Measurements from ENCODE around the gene ZNF20.

Gene ZNF20

GRCh38 chr19:12139885-12140544 lies at the start of gene ZNF20:
TSS of gene ZNF20 (minus strand) at chr19:12140350. CDS start at chr19:12140182, 168 bp downstream.
- peak; percentile 89 for DNase-seq (ENCODE audit: low read depth)

- DNase-seq (ENCODE audit: low read depth) = no peak
Measured at GRCh38 chr19:12187625-12188024, 47.5 kb upstream of the ZNF20 start.

DNA sequence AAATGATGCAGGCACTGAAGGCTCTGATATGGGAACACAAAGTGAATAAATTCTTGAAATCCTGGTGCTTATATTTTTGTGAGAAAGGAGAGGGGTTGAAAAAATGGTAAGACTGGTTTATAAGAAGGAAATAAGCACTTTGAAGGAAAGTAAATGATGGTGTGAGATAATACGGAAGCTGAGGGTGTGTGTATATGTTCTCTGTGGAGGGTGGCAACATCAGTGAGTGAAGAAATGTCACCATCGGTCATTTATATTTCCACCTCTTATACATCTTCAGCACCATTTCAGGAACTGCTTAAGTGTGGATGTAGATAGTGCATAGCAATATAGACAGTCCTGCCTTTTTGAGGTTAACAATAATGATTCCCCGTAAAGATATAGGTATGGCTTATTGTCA lies 40.2 kb upstream of the ZNF20 start:
- no peak for DNase-seq (ENCODE audit: low read depth)

GRCh38 chr19:12166626-12167025 lies 26.5 kb upstream of the ZNF20 start:
- no peak for DNase-seq (ENCODE audit: low read depth)

DNA sequence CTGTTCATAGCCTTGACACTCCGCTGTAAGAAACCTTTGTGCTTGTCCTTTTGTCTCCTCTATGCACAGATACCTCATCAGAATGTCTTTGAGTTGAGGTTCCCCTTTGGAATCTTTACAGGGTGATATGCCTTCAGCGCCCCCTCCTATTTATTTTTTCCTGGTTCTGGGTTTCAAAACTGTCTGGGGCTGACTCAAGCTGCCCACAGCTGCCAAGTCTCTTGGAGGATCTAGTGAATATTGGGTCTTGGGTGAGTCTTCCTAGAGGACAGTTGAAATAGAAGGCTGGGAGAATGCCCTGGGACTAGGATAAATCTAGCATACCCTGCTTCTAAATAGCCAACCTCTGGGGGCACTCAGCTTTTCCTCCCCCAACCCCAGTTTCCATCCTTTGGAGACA lies 23.7 kb upstream of the ZNF20 start:
- no peak for DNase-seq (ENCODE audit: low read depth)

DNA sequence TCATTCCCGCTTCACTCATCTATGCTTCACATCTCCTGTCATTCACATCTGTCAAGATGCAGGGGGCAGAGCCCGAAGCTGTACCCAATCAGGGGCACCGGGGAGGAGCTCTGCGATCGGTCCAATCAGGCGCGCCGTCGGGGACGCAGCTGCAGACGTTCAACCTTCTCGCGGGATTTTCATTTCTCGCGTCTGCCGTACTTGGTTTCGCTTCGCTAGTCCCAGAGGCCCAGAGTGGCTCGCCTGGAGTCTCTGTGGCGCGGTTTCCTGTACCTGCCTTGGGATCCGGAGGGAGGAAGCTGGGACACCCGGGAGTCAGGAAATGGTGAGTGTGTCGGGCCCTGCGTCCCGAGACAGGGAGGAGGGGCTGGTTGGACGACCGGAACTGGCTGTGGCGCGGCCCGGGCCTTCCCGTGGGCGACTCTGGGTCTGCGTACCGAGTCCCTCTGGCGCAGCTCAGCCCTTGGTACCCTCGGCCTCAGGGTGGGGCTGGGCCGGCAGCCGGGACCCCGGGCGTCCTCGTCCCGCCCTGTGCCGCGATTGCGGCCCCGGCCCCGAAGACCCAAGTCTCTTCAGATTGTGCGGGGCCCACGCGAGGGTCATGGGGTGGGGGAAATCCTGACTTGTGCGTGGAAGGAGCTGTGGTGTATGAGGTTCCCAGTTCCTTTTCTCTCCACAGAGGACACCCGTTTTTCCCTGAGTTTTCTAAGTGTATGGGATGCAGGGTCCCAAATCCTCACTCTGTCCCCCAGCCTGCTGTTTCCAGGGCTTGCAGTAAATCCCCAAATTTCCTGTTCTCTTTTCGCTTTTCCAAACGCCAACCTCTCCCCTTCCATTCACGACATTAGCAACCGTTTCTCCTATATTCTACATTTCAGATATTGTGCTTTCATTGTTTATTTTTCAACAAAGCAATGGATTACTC lies 23.0 kb upstream of the ZNF20 start, which contains the start of gene ZNF136:
Gene ZNF136, plus strand, starts transcription at position 215 of the 925 bp plus-strand sequence. Its CDS starts 108 bp downstream, at position 323.
- peak; percentile 83 for DNase-seq (ENCODE audit: low read depth)

- no peak for DNase-seq (ENCODE audit: low read depth)
Measured at GRCh38 chr19:12162513-12162881, 22.3 kb upstream of the ZNF20 start.

GRCh38 chr19:12159773-12160414 lies 19.7 kb upstream of the ZNF20 start:
- no peak for DNase-seq (ENCODE audit: low read depth)

GRCh38 chr19:12156223-12157058 lies 16.3 kb upstream of the ZNF20 start, which contains the start of gene ZNF625:
TSS of gene ZNF625 (minus strand) at chr19:12156734. CDS start at chr19:12156558, 176 bp downstream.
- DNase-seq (ENCODE audit: low read depth) = peak; percentile 72

GRCh38 chr19:12155324-12155860 lies 15.2 kb upstream of the ZNF20 start:
- DNase-seq (ENCODE audit: low read depth) = no peak

GRCh38 chr19:12145348-12145747 lies 5.2 kb upstream of the ZNF20 start:
- no peak for DNase-seq (ENCODE audit: low read depth)

- no peak for DNase-seq (ENCODE audit: low read depth)
Measured at GRCh38 chr19:12141405-12141736, 1.2 kb upstream of the ZNF20 start.

- DNase-seq (ENCODE audit: low read depth) = peak; percentile 76
Measured at GRCh38 chr19:12140545-12141404, 625 bp upstream of the ZNF20 start.

- DNase-seq (ENCODE audit: low read depth) = no peak
Measured at GRCh38 chr19:12139269-12139668, 881 bp downstream of the ZNF20 start.

DNA sequence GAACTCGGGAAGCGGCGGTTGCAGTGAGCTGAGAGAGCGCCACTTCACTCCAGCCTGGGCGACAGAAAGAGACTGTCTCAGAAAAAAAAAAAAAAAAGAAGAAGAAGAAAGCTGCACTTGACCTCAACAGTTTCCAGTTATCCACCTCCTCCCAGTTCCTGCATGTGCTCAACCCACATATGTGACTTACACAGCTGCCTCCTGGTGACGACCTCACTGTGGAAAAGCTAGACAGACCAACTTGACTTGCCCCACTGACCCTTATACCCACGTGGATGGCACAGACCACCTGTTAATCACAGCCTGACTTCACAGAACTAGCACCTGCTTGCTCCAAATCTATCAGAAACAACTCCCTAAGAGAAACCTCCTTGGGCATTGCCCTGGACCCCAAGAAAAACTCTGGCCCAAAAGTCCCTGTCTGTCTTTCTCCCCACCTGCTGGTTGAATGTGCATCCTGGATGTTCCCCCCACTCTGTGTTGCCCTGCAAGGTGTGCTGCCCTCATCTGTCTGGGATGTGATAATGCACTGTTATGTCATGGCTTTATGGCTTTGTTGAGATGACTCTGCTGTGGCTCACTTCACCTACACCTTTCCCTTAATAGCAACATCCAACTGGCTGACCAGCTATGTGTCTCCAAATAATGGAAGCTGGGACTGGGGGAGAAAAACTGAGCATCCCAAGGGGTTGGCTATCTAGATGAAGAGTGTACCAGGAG lies 2.8 kb downstream of the ZNF20 start:
- no peak for DNase-seq (ENCODE audit: low read depth)

GRCh38 chr19:12133069-12133468 lies 7.1 kb downstream of the ZNF20 start:
- DNase-seq (ENCODE audit: low read depth) = no peak

GRCh38 chr19:12126707-12127106 lies 13.4 kb downstream of the ZNF20 start:
- no peak for DNase-seq (ENCODE audit: low read depth)

DNA sequence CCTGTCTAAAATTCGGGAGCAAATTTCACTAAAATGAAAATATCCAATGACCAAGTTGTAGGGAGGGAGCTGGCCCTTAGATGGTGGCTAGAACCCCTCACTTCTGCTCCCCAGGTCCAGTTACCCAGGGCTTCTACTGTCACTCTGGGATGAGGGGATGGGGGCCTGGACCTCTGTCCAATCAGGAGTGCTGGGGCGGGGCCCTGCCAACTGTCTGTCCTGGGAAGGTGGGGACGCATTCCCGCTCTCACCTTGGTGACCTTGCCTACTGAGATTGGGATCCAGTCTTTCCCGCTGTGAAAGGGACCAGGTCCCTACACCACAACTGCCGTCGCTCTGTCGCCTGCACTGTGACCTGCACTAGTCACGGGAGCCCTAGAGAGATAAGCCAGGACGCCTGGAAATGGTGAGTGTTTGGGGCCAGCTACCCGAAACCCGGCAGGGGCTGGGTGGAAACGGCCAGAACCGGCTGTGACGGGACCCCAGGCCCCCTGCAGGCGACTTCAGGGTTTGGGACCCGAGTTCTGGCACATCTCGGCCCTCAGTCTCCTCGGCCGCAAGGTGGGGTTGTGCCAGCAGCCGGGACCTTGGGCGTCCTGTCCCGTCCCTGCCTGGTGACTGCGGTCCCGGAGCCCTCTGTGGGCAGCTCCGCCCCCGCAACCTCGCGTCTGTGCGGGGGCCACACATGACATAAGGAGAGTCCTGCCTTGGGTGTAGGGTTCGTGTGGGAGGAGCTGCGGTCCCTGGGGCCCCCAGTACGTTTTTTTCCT lies 22.8 kb downstream of the ZNF20 start:
- no peak for DNase-seq (ENCODE audit: low read depth)

- DNase-seq (ENCODE audit: low read depth) = no peak
Measured at GRCh38 chr19:12113121-12113520, 27.0 kb downstream of the ZNF20 start.
